ENCODE results near the gene GPR137B. TPM values are rescaled to one million over a fixed set of nuclear protein-coding genes. Genes with fewer than 3 reads are reported as not detected.

Gene GPR137B
- total RNA-seq, 1 experiment from 2014 or later = 11.4 TPM

- no peak for ATAC-seq
- Histone ChIP-seq H3K4me3 (replicated peaks in 1 of 2; ENCODE audit: low read depth in 1 of 2, low read length in 2 of 2) (no peak overlapping the region), H3K27ac (ENCODE audit: low read depth, low read length) (no peak overlapping the region), H2AFZ (ENCODE audit: low read depth, low read length, poor library complexity, severe bottlenecking) (no peak overlapping the region), H3K4me1 (ENCODE audit: control insufficient read depth in 1 of 2, insufficient read depth in 2 of 2, low read length in 2 of 2) (no peaks in the 10 kb centered on the region), H4K20me1 (ENCODE audit: insufficient read depth) (no peaks in the 10 kb centered on the region), H3K4me2 (ENCODE audit: low read length) (no peak overlapping the region), H3K27me3 (ENCODE audit: insufficient read depth, low read length) (no peaks in the 10 kb centered on the region), H3K9me2 (ENCODE audit: insufficient read depth) (no peaks in the 10 kb centered on the region), H3K9ac (ENCODE audit: low read length) (no peak overlapping the region), H3K36me3 (ENCODE audit: control insufficient read depth in 1 of 2, insufficient read depth in 2 of 2, low read length in 2 of 2) (no peaks in the 10 kb centered on the region), H3K79me2 (ENCODE audit: insufficient read depth, low read length) (no peaks in the 10 kb centered on the region), H3K9me3 (ENCODE audit: control insufficient read depth in 1 of 2, insufficient read depth in 1 of 2, low read depth in 1 of 2, low read length in 2 of 2) (no peaks in the 10 kb centered on the region)
- POLR2A ChIA-PET = no interaction called here
- RAD21 ChIA-PET (ENCODE audit: low non-redundant PET in 1 of 2, low total read pairs in 2 of 2, uncharacterized antibody in 2 of 2, unreplicated experiment in 2 of 2) = no interaction called here
- BruUV-seq (replicated peaks) = no TSS peak
- intact Hi-C loops (cut with micrococcal nuclease) = no loop called here
- TF ChIP-seq POLR2A (IDR thresholded peaks at IDR 0.05; ENCODE audit: borderline replicate concordance, extremely low read depth, insufficient read depth, insufficient read length) = no peak
- no peak for TF ChIP-seq REST (IDR thresholded peaks at IDR 0.05; ENCODE audit: low read depth)
- TF ChIP-seq POLR2AphosphoS5 (IDR thresholded peaks at IDR 0.05; ENCODE audit: low read depth, low read length) = no peak
- no peak for TF ChIP-seq RAD21 (IDR thresholded peaks at IDR 0.05; ENCODE audit: low read depth)
- no peak for TF ChIP-seq ZNF274 (IDR thresholded peaks at IDR 0.05; ENCODE audit: low read depth, low read length)
- no peak for TF ChIP-seq MAX (IDR thresholded peaks at IDR 0.05)
- TF ChIP-seq CTCF (IDR thresholded peaks at IDR 0.05 in 2 of 3, conservative IDR thresholded peaks at IDR 0.05 in 1 of 3; ENCODE audit: borderline replicate concordance in 1 of 3, insufficient read depth in 1 of 3, low read depth in 2 of 3, low read length in 2 of 3) = no peak
- no peak for TF ChIP-seq TCF7L2 (IDR thresholded peaks at IDR 0.05; ENCODE audit: borderline replicate concordance, extremely low read depth, insufficient read depth, insufficient read length)
- no peak for TF ChIP-seq ZFX (IDR thresholded peaks at IDR 0.05)
- no peak for TF ChIP-seq SRF (IDR thresholded peaks at IDR 0.05; ENCODE audit: low read depth)
- no peak for TF ChIP-seq YY1 (IDR thresholded peaks at IDR 0.05; ENCODE audit: extremely low read depth, insufficient replicate concordance, low read depth, low read length)
- TF ChIP-seq EZH2phosphoT487 (IDR thresholded peaks at IDR 0.05; ENCODE audit: borderline replicate concordance) = no peak
- no peak for TF ChIP-seq CEBPB (IDR thresholded peaks at IDR 0.05; ENCODE audit: low read depth)
- TF ChIP-seq EGR1 (IDR thresholded peaks at IDR 0.05; ENCODE audit: low read depth) = no peak
- TF ChIP-seq SP1 (IDR thresholded peaks at IDR 0.05; ENCODE audit: low read depth) = no peak
- TF ChIP-seq ZBTB33 (IDR thresholded peaks at IDR 0.05; ENCODE audit: extremely low read depth, insufficient replicate concordance, low read length) = no peak
- CTCF ChIA-PET = no interaction called here
- no peak for DNase-seq (ENCODE audit: low read depth, low spot score)
Observed at GRCh38 chr1:236220473-236220872, 78.1 kb downstream of the GPR137B start.

Data from HCT116 (cell line).